HG03558 (cell line): ENCODE results near the gene APLP1.
"Not testable (repeated sequence)": the region's sequence is repeated elsewhere in the genome, so short reads cannot be mapped to it uniquely, and the experiment has no call there.

Source experiments
- ATAC-seq: cut with Tn5 transposase; IDR thresholded peaks from one replicate; pipeline ENCODE4 v1.9.1; 2021; ENCODE audit warnings: moderate number of reproducible peaks; ENCODE audit not compliant: unreplicated experiment; ENCODE audit errors: extremely low read depth

Gene APLP1

GRCh38 chr19:35868172-35868822 is at the start of gene APLP1:
Gene APLP1, plus strand, starts transcription at chr19:35868574. Its CDS starts 63 bp downstream, at chr19:35868637.
- no peak for ATAC-seq

DNA sequence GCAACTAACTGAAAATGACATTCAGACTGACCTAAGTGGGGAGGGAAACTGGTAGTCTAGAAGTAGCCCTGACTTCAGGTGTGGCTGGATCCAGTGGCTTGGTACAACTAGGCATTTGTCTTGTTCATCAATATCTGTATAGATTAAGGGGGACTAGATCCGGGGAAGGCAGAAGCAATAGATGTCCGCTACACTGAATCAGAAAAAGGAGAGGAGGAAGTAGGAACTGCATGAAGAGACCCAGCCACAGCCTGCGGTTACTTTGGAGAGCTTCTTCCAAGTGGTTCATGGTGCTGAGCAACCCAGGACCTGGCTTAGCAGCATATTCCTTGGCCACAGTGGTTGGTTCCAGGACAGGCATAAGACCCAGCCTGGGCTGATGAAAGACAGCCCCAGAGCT is 45.8 kb upstream of the APLP1 start:
- no peak for ATAC-seq

GRCh38 chr19:35824150-35824549 is 44.2 kb upstream of the APLP1 start:
- no peak for ATAC-seq

- ATAC-seq = no peak
Observed at GRCh38 chr19:35828692-35829301, 39.6 kb upstream of the APLP1 start.

DNA sequence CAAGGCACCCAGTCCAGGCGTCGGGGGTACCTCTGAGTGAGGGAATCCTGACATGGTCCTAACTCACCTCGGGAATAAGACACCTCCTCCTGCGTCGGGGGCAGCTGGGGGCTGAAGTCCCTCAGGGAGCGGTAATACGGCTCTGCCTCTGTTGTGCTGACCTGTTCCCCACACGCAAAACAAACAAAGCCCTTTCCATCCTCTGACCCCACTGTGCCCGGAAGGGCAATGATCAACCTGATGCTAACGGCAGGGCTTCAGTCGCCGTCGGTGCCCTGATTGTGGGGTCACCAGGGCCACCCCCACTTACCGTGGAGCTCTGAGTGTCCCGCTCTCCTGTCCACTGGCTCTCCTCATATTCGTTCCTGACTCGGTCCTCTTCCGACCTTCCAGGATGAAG is 37.4 kb upstream of the APLP1 start:
- no peak for ATAC-seq

- no peak for ATAC-seq
Observed at GRCh38 chr19:35832054-35832453, 36.3 kb upstream of the APLP1 start.

DNA sequence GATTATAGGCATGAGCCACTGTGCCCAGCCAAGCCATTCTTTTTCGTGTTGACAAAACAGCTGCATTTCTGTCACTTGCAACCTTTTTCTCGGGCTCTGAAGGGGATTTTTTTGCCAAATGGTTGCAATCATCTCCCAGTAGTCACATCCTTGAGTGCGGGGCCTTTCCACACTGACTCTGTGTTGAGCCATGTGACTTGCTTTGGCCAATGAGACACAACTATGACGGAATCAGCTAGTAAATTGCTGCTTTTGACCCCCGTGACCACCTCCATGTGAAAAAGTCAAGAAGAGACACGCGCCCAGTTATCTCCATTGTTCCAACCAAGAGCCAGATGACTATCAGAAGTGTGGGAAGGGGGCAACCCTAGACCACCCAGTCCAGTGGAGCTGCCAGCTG is 34.4 kb upstream of the APLP1 start:
- no peak for ATAC-seq

DNA sequence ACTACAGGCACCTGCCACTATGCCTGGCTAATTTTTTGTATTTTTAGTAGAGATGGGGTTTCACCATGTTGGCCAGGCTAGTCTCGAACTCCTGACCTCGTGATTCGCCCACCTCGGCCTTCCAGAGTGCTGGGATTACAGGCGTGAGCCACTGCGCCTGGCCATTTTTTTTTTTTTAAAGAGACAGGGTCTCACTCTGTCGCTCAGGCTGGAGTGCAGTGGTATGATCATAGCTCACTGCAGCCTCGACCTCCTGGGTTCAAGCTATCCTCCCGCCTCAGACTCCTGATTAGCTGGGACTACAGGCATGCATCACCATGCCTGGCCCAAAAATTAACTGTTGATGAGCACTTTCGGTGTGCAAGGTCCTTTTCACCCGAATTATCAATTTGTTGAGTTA is 32.3 kb upstream of the APLP1 start:
- not testable (repeated sequence) for ATAC-seq

DNA sequence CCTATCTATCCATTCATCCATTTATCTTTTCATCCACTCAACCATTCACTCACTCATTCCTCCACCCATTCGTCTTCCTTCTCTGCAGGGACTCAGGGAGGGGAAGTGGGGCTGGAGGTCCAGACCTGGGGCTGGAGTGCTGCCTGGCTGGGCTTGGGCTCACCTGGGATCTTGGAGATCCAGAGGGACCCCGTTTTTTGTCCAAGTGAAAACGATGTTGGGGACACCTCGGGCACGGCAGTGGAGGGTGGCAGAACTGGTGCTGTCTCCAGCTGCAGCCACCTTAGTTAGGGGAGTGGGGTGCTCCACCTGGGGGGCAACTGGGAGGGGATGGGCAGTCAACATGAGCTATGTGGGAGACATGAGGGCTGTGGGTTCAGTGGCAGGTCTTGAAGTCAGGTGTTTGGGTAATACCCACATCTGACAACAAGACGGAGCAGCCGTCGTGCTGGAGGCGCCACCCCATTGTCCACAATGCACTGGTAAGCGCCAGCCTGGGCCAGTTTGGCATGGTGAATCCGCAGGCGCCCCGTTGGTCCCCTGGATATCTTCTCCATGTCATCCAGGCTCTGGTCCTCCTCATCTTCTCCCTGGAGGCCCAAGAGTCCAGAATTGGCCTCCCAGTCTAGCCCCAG is 26.3 kb upstream of the APLP1 start:
- ATAC-seq = no peak

GRCh38 chr19:35842666-35843272 is 25.6 kb upstream of the APLP1 start:
- ATAC-seq = no peak

- no peak for ATAC-seq
Observed at GRCh38 chr19:35843676-35844481, 24.5 kb upstream of the APLP1 start.

DNA sequence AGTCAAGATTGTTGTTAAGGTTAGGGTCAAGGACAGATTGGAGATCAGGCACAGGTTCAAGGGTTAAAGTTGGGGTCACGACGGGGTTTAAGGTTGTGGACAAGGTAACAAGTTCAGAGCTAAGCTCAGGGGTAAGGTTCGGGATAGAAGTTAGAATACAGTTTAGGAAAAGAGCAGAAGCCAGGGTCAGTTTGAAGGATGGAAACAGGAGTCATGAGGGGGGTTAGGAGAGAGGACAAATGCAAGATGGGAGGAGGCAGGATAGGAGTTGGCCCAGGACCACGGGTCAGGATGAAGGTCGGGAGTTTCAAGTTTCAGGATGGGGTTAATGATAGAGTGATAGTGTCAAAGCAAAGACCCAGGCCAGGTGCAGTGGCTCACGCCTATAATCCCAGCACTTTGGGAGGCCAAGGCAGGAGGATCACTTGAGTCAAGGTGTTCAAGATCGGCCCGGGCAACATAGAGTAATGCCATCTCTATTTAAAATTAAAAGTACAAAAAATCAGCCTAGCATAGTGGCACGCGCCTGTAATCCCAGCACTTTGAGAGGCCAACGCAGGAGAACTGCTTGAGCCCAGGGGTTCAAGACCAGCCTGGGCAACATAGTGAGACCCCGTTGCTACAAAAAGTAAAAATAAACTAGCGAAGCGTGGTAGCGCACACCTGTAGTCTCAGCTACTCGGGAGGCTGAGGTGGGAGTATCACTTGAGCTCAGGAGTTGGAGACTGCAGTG is 23.7 kb upstream of the APLP1 start:
- ATAC-seq = no peak

DNA sequence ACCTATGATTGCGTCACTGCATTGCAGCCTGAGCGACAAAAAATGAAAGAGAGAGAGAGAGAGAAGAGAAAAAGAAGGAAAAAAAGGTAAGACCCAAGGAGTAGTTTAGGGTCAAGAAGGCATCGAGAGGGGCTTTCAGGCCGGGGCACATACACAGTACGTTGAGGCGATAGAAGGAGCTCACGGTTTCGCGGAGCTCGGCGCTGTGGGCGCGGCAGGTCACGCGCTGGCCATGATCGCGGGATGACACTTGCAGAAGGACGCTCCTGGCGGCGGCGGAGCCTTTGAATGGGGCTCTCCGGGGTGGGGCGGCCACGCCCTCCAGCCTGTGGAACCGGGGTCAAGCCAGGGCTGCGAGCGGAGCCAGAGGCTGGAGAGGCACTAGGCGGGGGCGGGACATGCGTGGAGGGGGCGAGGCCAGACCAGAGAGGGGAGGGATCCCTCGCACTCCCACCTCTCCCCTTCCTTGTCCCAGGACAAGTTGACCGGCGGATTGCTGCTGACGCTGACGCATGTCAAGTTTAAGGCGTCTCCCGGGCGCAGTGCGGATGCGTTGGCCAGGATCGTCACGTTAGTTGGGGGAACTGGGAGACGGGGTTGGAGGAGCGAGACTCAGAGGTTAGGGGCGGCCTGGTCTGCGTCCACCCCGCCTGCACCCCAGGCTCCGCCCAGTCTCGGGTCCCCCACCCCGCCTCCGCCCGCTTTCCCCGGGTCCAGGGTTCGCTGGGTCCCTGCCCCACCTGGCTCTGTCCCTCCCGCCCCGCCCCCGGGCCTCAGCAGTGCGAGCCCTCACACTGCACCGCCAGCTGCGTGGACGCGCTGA is 22.9 kb upstream of the APLP1 start:
- ATAC-seq = no peak

GRCh38 chr19:35846038-35846668 is 22.2 kb upstream of the APLP1 start:
- no peak for ATAC-seq

- no peak for ATAC-seq
Observed at GRCh38 chr19:35847911-35848310, 20.5 kb upstream of the APLP1 start.

- ATAC-seq = no peak
Observed at GRCh38 chr19:35848486-35848885, 19.9 kb upstream of the APLP1 start.

DNA sequence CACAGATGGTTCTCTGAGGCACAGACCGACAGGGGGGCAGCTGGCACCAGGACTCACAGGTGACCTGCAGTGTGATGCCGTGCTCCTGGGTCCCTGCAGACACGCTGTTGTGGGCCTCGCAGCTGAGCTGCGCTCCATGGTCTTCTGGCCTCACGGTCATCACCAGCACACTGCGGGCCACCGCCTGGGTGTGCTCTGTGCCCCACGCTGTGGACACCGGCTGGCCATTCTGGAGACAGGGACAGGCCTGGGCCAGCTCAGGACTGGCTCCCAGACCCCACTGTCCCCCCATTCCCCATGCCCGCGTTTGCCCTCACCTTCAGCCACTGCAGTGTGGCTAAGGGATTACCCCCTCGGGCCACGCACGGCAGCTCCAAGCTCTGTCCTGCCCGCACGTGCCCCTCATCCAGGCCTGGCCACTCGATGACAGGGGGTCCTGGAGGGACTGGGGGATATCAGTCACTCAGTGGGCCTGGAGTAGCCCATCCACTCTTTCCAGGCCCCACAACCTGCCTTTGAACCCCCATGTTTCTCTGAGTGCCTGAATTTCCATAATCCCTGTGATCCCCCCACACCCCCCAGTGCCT is 19.4 kb upstream of the APLP1 start:
- ATAC-seq = no peak
